GM19455 (cell line): ENCODE data around the gene CES4A.
A peak's percentile ranks its signal among the peaks of the same experiment; 100 is the strongest.
"Not testable (repeated sequence)": the region's sequence is repeated elsewhere in the genome, so short reads cannot be mapped to it uniquely, and the experiment has no call there.

ENCODE experiments used
- ATAC-seq: cut with Tn5 transposase; IDR thresholded peaks from one replicate; pipeline ENCODE4 v1.9.1; 2021; ENCODE audit not compliant: unreplicated experiment

The CES4A gene

DNA sequence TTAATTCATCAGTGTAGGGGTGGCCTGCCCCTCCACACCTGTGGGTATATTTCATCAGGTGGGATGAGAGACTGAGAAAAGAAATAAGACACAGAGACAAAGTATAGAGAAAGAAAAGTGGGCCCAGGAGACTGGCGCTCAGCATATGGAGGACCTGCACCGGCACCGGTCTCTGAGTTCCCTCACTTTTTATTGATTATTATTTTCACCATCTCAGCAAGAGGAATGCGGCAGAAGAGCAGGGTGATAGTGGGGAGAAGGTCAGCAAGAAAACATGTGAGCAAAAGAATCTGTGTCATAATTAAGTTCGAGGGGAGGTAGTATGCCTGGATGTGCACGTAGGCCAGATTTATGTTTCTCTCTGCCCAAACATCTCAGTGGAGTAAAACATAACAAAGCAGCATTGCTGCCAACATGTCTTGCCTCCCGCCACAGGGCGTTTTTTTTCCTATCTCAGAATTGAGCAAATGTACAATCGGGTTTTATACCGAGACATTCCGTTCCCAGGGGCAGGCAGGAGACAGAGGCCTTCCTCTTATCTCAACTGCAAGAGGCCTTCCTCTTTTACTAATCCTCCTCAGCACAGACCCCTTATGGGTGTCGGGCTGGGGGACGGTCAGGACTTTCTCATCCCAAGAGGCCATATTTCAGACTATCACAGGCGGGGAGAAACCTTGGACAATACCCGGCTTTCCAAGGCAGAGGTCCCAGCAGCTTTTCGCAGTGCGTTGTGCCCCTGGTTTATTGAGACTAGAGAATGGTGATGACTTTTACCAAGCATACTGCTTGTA is 32.8 kb upstream of the CES4A start:
- ATAC-seq, result not testable (repeated sequence)

DNA sequence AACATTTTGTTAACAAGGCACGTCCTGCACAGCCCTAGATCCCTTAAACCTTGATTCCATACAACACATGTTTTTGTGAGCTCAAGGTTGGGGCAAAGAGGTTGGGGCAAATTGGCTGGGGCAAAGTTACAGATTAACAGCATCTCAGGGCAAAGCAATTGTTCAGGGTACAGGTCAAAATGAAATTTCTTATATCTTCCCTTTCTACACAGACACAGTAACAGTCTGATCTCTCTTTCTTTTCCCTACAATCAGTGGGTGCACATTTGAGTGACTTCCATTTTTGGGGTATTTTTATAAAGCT is 32.3 kb upstream of the CES4A start:
- not testable (repeated sequence) for ATAC-seq

DNA sequence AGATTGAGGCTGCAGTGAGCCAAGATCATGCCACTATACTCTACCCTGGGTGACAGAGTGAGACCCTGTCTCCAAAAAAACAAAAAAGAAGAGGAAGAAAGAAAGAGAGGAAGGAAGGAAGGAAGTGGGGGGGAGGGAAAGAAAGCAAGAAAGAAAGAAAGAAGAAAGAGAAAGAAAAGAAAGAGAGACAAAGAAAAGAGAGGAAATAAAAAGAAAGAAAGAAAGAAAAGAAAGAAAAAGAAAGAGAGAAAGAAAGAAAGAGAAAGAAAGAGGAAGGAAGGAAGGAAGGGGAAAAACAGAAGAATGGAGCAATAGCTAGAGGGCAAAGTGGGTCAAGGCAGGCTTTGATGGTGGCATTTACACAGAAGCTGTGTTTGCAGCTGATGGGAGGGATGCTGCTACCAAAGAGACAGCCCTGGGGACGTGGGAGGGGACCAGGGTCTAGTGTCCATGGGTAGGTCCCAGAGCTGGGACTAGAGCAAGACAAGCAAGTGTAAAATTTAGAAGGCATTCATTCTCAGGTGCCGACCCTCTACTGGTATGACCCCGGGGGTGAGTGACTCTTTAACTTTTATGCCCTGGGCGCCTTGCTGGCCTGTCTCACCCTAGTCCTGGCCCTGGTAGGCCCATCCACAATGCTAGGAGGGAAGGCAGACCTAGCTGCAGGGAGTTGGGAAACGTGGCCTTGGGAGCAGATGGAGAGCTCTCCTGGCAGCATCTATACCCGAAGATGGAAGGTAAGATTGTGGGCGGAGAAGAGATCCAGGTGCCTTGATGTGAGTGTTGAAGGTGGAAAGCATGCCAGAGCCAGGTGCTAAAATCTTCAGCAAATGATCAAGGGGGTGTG is 29.3 kb upstream of the CES4A start:
- ATAC-seq, result no peak

DNA sequence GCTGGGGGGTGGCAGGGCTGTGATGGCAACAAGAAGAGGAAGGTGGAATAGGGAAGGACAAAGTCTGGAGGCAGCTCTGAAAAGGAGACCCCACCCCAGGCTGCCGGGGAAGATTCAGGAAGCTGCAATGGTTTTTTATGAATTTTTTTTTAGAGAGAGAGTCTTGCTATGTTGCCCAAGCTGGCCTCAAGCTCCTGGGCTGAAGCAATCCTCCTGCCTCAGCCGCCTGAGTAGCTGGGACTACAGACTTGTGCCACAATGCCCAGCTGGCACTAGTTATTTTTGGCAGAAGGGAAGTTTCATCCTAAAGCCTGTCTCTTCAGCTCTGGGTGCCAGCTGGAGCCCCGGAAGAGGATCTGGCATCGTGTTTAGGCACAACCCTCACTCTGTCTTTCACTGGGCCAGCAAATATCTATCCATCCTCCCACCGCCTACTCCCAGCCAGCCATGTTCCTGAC is 28.7 kb upstream of the CES4A start:
- no peak for ATAC-seq

DNA sequence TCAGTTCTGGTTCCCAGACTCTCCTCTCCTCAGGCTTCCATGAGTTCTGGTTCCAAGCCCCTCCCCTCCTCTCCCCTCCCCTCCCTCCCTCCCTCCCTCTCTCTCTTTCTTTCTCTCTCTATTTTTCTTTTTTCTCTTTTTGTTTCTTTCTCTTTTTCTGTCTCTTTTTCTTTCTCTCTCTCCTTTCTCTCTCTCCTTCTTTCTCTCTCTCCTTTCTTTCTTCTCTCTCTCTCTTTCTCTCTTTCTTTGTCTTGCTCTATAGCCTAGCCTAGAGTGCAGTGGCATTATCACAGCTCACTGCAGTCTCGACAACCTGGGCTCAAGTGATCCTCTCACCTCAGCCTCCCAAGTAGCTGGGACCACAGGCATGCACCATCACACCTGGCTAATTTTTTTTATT is 28.1 kb upstream of the CES4A start:
- ATAC-seq, result no peak

DNA sequence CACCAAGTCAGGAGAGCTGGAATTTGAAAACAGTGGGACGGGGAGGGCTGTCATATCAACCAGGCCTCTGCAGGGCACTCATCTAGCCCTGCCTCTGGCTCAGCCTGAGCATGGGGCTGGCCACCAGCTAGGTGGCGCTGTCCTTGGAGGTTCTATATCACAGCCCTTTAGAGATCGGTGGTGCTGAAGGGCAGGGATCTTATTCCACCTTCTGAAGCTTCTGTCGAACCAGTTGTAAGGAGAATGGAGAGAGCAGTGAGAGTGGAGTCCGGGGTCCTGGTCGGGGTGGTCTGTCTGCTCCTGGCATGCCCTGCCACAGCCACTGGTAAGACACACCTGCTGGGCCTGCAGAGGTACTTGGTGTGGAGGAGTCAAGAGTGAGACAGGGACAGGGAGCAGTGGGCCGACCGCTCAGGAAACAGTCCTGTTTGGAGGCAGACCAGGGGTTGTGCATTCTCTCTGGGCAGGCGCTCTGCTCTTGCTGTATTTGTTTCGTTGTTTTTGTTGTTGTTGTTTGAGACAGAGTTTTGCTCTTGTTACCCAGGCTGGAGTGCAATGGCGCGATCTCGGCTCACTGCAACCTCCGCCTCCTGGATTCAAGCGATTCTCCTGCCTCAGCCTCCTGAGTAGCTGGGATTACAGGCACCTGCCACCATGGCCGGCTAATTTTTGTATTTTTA is 27.2 kb upstream of the CES4A start, which contains the start of gene CES3:
TSS of gene CES3 (plus strand) at position 202 of the 680 bp plus-strand sequence. CDS start at position 244, 42 bp downstream.
- ATAC-seq, result peak; percentile 63

DNA sequence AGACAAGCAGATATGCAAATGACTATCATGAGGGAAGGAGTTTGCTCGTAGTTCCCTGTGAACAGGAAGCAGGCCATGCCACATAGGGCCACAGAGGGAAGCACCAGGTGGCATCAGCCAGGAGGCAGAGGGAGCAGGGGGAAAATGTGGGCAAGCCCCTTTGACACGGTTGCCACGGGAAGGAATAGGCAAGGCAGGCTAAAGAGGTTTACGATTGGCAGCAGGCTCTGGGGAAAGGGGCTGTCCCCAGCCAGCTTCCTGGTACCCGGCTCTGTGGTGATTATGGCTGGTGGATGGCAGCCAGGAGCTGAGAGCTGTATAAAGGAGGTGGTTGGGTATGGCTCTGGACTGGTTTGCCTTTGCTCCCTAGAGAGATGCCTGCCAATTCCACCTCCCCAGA is 26.5 kb upstream of the CES4A start:
- no peak for ATAC-seq

DNA sequence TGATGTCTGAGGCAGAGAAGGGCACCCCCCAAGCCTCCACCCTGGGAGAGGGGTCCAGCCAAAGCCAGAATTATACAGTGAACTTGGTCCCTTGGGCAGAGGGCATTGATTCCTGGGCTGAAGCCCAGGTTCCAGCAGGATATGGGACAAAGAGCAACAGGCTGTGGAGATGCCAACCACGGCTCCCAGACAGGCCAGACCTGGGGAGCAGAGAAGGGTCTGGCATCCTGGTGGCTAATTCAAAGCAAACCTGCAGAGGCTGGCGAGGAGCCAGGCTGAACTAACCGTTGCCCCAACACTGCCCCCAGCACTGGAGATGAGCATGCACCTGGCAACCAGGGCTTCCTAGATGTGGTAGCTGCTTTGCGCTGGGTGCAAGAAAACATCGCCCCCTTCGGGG is 24.3 kb upstream of the CES4A start:
- ATAC-seq, result no peak

DNA sequence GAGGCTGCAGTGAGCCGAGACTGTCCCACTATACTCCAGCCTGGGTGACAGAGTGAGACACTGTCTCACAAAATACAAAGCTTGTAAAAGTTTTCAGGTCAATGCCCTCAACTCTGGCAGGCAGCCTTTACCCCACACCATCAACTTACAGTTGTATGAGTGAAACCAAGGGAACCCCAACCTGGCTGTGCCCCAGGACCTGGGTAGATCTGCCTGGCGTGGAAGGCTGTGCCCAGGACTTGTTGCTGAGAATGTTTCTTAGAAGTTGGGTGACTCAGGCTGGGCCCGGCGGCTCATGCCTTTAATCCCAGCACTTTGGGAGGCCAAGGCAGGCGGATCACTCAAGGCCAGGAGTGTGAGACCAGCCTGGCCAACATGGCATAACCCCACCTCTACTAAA is 19.5 kb upstream of the CES4A start:
- no peak for ATAC-seq

DNA sequence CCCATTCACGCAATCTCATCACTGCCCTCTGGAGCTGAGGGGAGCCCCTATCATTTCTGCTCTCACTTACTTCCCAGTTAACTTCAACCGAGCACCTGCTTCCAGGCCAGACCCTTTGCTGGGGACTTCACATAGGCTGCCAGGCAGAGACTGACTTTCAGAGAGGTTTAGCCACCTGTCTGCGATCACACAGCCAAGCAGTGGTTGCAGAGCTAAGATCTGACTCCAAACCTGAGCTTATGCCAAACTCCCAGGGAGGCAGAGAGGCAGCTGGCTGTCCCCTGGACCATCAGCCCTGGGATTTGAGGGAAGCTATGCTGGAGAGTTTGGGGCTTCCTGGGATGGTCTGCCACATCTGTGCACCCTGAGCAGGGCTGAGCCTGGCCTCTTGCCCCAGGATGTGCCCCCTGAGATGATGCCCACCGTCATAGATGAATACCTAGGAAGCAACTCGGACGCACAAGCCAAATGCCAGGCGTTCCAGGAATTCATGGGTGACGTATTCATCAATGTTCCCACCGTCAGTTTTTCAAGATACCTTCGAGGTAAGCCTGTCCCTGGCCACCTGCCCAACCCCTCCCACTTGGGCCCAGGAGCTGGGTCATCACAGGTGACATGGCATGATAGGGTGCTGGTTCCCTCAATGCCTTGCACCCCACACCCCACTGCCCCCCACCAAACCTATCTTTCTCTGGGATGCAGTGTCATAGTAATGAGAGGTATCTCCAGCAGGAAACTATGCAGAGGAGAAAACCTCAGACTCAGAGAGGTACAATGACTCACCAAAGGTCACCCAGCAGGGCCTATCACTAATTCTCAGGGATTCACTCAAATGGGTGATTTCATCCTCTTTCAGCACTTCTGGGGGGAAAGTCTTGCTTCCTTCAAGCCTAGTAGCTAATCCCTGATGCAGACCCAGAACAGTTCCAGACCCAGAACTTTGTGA is 17.3 kb upstream of the CES4A start:
- ATAC-seq, result no peak

DNA sequence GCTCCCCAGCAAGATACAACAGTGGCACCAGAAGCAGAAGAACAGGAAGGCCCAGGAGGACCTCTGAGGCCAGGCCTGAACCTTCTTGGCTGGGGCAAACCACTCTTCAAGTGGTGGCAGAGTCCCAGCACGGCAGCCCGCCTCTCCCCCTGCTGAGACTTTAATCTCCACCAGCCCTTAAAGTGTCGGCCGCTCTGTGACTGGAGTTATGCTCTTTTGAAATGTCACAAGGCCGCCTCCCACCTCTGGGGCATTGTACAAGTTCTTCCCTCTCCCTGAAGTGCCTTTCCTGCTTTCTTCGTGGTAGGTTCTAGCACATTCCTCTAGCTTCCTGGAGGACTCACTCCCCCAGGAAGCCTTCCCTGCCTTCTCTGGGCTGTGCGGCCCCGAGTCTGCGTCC is 15.4 kb upstream of the CES4A start:
- no peak for ATAC-seq

DNA sequence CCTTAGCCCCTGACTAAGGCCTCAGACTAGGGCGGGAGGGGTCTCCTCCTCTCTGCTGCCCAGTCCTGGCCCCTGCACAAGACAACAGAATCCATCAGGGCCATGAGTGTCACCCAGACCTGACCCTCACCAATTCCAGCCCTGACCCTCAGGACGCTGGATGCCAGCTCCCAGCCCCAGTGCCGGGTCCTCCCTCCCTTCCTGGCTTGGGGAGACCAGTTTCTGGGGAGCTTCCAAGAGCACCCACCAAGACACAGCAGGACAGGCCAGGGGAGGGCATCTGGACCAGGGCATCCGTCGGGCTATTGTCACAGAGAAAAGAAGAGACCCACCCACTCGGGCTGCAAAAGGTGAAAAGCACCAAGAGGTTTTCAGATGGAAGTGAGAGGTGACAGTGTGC is 14.7 kb upstream of the CES4A start:
- no peak for ATAC-seq

DNA sequence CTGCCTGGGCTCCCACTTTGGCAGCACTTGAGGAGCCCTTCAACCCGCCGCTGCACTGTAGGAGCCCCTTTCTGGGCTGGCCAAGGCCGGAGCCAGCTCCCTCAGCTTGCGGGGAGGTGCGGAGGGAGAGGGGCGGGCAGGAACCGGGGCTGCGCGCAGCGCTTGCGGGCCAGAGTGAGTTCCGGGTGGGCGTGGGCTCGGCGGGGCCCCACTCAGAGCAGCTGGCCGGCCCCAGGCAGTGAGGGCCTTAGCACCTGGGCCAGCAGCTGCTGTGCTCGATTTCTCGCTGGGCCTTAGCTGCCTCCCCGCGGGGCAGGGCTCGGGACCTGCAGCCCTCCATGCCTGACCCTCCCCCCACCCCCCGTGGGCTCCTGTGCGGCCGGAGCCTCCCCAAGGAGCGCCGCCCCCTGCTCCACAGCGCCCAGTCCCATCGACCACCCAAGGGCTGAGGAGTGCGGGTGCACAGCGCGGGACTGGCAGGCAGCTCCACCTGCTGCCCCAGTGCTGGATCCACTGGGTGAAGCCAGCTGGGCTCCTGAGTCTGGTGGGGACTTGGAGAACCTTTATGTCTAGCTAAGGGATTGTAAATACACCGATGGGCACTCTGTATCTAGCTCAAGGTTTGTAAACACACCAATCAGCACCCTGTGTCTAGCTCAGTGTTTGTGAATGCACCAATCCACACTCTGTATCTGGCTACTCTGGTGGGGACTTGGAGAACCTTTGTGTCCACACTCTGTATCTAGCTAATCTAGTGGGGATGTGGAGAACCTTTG is 14.0 kb upstream of the CES4A start:
- not testable (repeated sequence) for ATAC-seq

DNA sequence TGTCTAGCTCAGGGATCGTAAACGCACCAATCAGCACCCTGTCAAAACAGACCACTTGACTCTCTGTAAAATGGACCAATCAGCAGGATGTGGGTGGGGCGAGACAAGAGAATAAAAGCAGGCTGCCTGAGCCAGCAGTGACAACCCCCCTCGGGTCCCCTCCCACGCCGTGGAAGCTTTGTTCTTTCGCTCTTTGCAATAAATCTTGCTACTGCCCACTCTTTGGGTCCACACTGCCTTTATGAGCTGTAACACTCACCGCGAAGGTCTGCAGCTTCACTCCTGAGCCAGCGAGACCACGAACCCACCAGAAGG is 13.5 kb upstream of the CES4A start:
- not testable (repeated sequence) for ATAC-seq

DNA sequence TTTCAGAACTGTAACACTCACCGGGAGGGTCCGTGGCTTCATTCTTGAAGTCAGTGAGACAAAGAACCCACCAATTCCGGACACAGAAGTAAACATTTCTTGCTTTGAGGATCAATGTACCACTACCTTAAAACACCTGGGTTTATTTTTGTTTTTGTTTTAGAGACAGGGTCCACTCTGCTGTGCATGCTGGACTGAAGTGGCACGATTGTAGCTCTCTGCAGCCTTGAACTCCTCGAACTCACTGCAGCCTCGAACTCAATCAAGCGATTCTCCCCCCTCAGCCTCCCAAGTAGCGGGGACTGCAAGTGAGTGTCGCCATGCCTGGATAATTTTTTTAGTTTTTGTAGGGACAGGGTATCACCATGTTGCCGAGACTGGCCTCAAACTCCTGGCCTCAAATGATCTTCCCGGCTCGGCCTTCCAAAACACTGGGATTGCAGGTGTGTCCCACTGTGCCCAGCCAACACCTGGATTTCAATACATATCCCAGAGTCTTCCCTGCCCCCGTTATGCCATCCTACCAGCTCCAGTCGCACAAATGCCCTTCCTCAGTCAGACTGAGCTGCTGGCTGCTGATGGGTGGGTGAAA is 13.0 kb upstream of the CES4A start:
- no peak for ATAC-seq

DNA sequence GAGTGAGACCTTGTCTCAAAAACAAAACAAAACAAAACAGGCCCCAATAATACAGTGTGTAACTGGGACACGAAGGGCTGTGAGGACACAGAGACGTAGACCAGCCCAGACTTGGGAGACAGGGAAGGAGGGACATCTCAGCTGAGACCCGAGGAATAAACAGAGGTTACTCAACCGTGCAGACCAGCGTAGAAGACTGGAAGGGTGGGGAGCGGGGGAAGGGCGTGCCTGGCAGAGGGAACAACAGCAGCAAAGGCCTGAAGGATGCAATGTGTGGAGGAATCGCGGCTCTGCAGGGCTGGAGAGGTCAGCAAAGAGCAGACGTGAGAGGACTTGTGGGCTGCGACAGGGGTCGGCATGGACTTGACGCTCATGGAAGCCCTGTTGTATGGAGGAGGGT is 11.6 kb upstream of the CES4A start:
- ATAC-seq, result no peak

DNA sequence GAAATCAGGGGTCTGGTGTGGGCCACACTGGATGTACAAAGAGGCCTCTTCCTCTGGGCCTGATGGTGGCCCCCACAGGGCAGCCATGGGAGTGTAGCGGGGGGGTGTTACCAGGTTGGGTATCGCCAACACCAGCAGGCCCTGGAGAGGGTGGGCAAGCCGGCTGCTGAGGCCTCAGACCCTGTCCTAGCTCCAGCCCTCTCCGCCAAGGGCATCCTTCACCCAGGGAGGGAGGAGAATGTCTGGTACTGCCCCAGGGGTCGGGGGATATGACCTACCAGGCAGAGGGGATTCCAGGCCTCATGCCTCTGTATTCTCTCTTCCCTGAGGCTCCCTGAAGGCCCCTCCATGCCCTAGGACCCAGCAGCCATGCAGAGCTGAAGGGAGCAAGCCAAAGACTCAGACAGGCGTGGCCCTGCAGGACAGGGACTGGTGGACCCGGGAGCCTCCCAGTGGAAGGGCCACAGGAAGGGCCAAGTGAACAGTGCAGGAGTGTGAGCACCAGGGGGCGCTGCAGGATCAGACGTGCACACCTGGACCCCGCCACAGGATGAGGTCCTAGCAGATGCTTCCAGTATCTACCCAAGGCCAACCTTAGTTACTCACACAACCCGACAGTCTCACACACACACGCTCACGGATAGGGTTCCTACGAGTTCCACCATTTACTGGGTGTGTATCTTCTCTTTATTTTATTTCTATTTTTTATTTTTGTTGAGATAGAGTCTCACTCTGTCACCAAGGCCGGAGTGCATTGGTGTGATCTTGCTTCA is 10.9 kb upstream of the CES4A start:
- peak; percentile 64 for ATAC-seq

DNA sequence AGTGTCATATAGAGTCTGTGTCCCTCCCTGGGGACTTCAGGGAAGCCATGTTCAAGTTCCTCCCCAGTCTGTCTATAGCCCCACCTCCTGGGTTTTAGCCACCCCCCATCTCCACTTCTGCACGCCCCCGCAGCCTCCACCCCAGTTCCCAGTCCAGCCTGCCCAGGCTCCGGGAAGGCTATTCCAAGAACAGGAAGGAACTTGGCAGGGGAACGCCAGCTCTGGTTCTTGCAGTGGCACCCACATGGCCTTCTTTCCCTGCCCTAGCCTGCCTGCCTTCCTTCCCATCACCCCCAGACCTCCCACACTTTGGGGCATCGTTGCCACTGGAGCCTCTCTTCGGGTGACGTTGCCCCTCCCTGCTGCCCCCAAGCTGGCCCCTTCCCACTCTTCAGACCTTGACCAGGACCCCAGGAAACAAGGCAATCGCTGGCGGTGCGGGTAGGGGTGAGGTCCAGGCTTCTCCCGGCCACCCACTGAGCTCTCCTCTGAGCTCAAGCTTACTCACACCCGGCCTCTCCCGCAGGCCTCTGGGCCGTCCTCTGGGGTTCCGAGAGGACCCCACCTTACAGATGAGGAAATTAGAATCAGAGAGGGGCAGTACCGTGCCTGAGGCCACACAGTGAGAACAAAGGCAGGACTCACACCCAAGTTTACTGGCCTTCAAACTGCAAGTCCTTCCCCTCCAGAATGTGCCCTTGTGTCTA is 9.2 kb upstream of the CES4A start:
- ATAC-seq, result no peak
